ENCODE measurements around the gene NOL7.

- TF ChIP-seq CTCF (IDR thresholded peaks at IDR 0.05; ENCODE audit: insufficient read depth, low read length): no peak
- TF ChIP-seq REST (IDR thresholded peaks at IDR 0.05; ENCODE audit: insufficient replicate concordance, low read depth): no peak
- no peak for TF ChIP-seq POLR2AphosphoS5 (IDR thresholded peaks at IDR 0.05; ENCODE audit: low read depth)
- no peak for TF ChIP-seq GABPA (IDR thresholded peaks at IDR 0.05; ENCODE audit: low read depth)
Measured at GRCh38 chr6:13590574-13591153, 24.5 kb upstream of the NOL7 start.

Data from HL-60 (cell line).